Medulla oblongata (tissue), 1 donor: ENCODE results near the gene FBXW4.

Experiments used
- DNase-seq: peaks from one replicate; pipeline ENCODE4 v3.0.0-alpha.2; 2015; ENCODE audit errors: extremely low spot score

Gene FBXW4

GRCh38 chr10:101580486-101581399 lies 114.2 kb downstream of the FBXW4 start:
- DNase-seq = no peak

- no peak for DNase-seq
These were observed 115.5 kb downstream of the FBXW4 start for GRCh38 chr10:101579516-101579870.

- DNase-seq = no peak
These were observed 116.0 kb downstream of the FBXW4 start for GRCh38 chr10:101578803-101579515.

GRCh38 chr10:101578192-101578591 lies 116.8 kb downstream of the FBXW4 start:
- no peak for DNase-seq

GRCh38 chr10:101577121-101577871 lies 117.7 kb downstream of the FBXW4 start:
- DNase-seq = no peak

GRCh38 chr10:101576211-101576863 lies 118.6 kb downstream of the FBXW4 start:
- no peak for DNase-seq

GRCh38 chr10:101575580-101576210 lies 119.3 kb downstream of the FBXW4 start:
- no peak for DNase-seq

GRCh38 chr10:101575091-101575490 lies 119.9 kb downstream of the FBXW4 start:
- no peak for DNase-seq

- DNase-seq = no peak
These were observed 120.9 kb downstream of the FBXW4 start for GRCh38 chr10:101573885-101574753.

- no peak for DNase-seq
These were observed 122.2 kb downstream of the FBXW4 start for GRCh38 chr10:101572785-101573184.

- no peak for DNase-seq
These were observed 122.8 kb downstream of the FBXW4 start for GRCh38 chr10:101572126-101572525.

- no peak for DNase-seq
These were observed 123.6 kb downstream of the FBXW4 start for GRCh38 chr10:101571271-101571925.

- peak; percentile 31 for DNase-seq
These were observed 124.3 kb downstream of the FBXW4 start for GRCh38 chr10:101570428-101571270.

GRCh38 chr10:101569622-101570427 lies 125.1 kb downstream of the FBXW4 start:
- DNase-seq = peak; percentile 74

- no peak for DNase-seq
These were observed 125.7 kb downstream of the FBXW4 start for GRCh38 chr10:101569323-101569621.

GRCh38 chr10:101568054-101568745 lies 126.8 kb downstream of the FBXW4 start:
- DNase-seq = no peak

GRCh38 chr10:101567165-101568006 lies 127.6 kb downstream of the FBXW4 start:
- DNase-seq = no peak
